ENCODE data around the gene CAMTA2.

CAMTA2 gene

DNA sequence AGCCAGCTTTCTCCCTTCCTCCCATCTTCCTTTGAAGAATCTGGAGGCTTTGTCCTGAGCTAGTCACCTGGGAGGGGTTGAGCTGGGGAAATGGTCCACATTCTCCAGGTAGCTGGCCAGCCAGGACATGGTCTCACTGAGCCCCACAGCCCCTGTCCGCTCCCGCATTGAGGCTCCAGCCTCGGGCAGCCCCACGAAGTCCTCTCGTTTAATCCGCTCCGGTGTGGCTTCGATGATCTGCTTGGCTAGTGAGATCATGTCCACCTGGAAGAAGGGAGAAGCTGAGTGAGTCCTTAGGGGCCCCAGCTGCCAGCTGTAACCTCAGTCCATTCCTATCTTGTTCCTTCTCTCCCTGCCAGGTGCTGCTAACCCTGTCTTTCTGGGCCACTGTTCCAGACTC is 17.2 kb downstream of the CAMTA2 start:
- Mint-ChIP-seq H3K9me3 (no peaks in the 10 kb centered on the region), H3K27me3 (no peaks in the 10 kb centered on the region), H3K36me3 (ENCODE audit: insufficient read depth) (peaks cover 23% of the 10 kb centered on the region), H3K4me3 (peak overlapping the region in 1 of 2 donors; percentile 17), H3K4me1 (ENCODE audit: low read depth in 2 of 2) (peaks cover 12 to 13% of the 10 kb centered on the region in 2 donors), H3K27ac (peak overlapping the region in 1 of 2 donors; percentile 53)
- DNase-seq (no peak), ATAC-seq (replicated peaks) (no peak)

DNA sequence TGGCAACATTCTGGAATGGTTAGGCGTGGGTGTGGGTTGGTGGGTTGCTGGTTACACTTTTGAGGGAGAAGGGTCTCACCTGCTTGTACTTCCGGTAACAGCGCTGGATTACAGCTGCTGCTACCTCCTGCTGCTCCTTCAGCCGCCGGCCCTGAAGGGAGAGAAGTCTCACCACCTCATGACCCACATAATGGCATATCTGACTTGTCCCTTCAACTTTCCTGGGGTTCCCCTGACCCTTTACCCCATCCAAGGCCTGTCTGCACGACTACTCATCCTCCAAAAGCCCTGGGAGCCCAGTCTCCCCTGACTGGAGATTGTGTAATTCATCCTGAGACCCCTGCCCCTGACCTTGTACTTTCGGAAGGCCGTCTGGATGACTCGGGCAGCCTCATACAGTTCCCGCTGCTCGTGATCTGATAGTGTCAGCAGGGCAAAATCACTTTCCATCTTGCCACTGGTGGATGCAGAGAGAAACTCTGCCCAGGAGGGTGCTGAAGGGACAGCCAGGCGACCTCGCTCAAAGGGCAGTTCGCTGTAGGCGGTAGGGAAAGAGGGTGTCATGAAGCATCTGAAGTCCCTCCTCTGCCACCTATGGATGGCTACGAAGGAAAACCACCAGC is 17.8 kb downstream of the CAMTA2 start:
- ATAC-seq (replicated peaks) (no peak), DNase-seq (no peak)
- Mint-ChIP-seq H3K4me3 (no peak overlapping the region), H3K27ac (no peak overlapping the region), H3K36me3 (ENCODE audit: insufficient read depth) (peaks cover 21% of the 10 kb centered on the region), H3K4me1 (ENCODE audit: low read depth in 2 of 2) (peaks cover 12 to 14% of the 10 kb centered on the region in 2 donors), H3K27me3 (no peaks in the 10 kb centered on the region), H3K9me3 (no peaks in the 10 kb centered on the region)

DNA sequence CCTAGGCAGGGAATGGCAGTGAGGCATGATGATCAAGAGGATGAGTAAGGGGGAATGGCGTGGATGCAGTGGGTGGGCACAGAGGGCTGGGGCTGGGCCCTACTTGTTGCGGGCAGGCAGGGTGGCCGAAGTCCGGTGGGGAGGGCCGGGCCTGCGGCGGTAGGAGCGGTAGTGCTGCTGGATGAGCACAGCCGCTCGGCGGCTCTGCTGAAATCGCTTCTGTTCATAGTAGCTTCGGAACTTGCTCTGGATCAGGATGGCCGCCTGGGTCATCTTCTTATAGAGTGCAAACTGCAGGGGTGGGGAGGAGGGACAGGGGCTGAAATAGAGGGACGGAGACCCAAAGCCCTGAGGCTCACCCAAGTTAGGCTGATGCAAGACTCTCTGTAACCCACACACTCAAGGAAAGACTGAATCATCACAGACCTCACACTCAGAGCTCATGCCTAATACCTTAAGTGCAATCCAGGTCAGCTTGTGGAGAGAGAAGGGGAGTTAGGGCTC is 18.4 kb downstream of the CAMTA2 start:
- H3K36me3 Mint-ChIP-seq (ENCODE audit: insufficient read depth) = peaks cover 18% of the 10 kb centered on the region
- no peak overlapping the region for H3K27ac Mint-ChIP-seq
- peaks cover 12 to 14% of the 10 kb centered on the region in 2 donors for H3K4me1 Mint-ChIP-seq (ENCODE audit: low read depth in 2 of 2)
- DNase-seq (no peak), ATAC-seq (replicated peaks) (no peak)
- H3K9me3 Mint-ChIP-seq = no peaks in the 10 kb centered on the region
- no peak overlapping the region for H3K4me3 Mint-ChIP-seq
- no peaks in the 10 kb centered on the region for H3K27me3 Mint-ChIP-seq

DNA sequence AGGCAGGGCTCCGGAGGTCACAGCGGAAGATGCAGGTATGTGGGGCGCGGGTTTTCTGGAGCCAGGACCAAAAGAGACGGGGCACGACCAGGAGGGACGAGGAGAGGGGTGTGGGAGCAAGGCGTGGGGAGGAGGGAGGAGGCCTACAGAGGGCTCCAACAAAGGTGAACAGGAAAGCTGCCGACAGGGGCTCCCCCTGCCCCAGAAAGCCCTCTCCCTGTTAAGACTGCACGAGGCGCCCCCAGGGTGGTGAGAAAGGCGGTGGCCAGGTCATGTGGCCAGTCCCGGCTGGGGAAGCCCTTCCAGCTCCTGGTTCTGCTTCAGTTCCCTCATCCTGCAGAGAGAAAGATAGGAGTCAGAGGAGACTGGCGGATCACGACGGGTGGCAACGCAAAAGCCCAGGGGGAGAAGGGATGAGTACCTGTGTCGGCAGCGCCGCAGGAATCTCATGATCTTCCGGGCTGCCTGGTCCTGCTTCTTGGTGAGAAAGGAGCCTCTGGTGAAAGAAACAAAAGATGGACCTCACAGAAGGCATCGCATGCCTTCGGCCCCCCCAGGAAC is 18.9 kb downstream of the CAMTA2 start:
- H3K27ac Mint-ChIP-seq = no peak overlapping the region
- no peaks in the 10 kb centered on the region for H3K9me3 Mint-ChIP-seq
- H3K36me3 Mint-ChIP-seq (ENCODE audit: insufficient read depth) = peaks cover 18% of the 10 kb centered on the region
- H3K4me3 Mint-ChIP-seq = no peak overlapping the region
- no peak for DNase-seq
- H3K4me1 Mint-ChIP-seq (ENCODE audit: low read depth in 2 of 2) = peaks cover 12 to 14% of the 10 kb centered on the region in 2 donors
- no peaks in the 10 kb centered on the region for H3K27me3 Mint-ChIP-seq
- no peak for ATAC-seq (replicated peaks)

DNA sequence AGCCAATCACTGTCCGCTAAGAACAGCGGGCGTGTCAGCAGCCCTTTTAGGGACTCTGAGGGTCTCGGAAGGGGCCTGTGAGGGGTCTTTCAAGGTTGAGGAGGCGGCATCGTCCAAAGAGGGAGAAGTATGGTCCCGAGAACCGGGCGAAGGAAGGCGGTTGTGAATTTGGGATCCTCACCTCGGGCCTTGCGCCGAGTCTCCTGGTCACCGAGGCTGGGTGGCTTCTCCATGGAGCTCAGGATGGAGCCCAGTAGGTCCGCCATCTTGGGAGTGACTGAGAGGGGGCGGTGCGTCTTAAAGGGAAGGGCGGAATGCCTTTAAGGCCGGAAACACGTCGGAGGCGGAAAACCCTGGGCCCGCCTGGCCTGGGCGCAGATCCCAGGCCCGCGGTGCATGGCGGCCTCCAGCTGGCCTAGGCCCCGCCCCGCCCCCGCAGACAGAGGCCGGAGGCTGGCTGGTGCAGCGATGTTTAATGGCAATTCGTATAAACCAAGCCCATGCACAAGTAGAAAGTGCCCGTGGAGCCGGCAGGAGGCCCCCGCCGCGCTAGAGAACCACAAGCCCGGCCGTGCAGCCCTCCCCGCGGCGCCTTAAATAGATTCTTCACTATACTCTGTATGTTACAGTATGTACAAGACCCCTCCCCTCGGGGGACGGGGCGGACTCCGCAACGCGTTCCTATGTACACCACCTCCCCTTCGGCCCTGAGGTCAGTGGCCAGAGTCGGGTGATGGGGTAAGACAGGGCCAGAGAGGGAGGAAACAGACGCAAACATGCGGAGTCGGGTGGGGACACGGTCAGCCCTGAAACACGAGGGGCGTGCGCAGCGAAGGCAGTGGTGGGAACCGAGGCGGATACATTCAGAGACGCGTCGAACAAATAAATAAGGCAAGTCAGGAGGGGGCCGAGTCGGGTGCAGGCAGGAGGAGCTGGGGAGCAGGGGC is 19.7 kb downstream of the CAMTA2 start, which contains the start of gene SPAG7:
SPAG7 (minus strand) TSS at position 279 of the 947 bp plus-strand sequence; CDS start at position 266, 13 bp downstream.
- ATAC-seq (replicated peaks) (peak; percentile 67), DNase-seq (peak; percentile 92 to 96 (median 95))
- peaks cover 12 to 14% of the 10 kb centered on the region in 2 donors for H3K4me1 Mint-ChIP-seq (ENCODE audit: low read depth in 2 of 2)
- no peaks in the 10 kb centered on the region for H3K9me3 Mint-ChIP-seq
- no peaks in the 10 kb centered on the region for H3K27me3 Mint-ChIP-seq
- no peak within 1 kb of the TSS for H3K4me3 Mint-ChIP-seq
- H3K36me3 Mint-ChIP-seq (ENCODE audit: insufficient read depth) = peaks cover 15% of the 10 kb centered on the region
- H3K27ac Mint-ChIP-seq = peak within 1 kb of the TSS in 1 of 2 donors; percentile 44

DNA sequence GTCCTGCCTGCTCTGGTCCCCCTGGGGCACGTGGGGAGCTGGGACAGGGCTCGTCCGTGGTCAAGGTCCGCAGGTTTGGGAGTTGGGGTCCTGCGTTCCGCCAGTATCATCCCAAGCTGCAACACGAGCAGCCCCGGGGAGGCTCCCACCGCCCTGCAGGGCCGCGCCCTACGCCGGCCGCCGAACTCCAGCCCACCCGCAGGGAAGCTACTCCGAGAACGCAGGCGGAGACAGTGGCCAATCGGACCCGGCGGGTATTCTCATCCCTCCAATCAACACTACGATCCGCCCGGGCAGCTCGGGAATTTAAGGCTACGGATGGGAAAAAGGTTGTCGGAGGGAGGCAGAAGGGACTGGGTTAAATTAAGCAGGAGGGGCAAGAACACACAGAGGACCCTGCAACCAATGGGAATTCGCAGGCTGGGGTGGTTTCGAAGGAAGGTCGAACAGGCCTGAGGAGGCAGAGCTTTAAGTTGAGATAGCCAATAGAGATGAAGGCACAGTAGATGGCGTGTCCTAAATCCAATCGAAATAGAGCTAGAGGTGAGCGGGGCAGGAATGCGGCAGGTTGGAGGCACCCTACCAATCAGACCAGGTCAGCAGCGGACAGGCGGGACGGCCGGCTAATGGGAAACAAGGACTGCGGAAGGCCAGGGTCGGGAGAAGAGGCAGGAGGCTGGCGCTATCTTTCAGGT is 20.5 kb downstream of the CAMTA2 start:
- peak; percentile 82 for ATAC-seq (replicated peaks)
- Mint-ChIP-seq H3K36me3 (ENCODE audit: insufficient read depth) (peaks cover 7% of the 10 kb centered on the region), H3K9me3 (no peaks in the 10 kb centered on the region), H3K27ac (peak overlapping the region in 1 of 2 donors; percentile 44), H3K4me3 (no peak overlapping the region), H3K4me1 (ENCODE audit: low read depth in 2 of 2) (peaks cover 12% of the 10 kb centered on the region in 2 donors), H3K27me3 (no peaks in the 10 kb centered on the region)
- peak; percentile 86 to 91 (median 90) for DNase-seq

DNA sequence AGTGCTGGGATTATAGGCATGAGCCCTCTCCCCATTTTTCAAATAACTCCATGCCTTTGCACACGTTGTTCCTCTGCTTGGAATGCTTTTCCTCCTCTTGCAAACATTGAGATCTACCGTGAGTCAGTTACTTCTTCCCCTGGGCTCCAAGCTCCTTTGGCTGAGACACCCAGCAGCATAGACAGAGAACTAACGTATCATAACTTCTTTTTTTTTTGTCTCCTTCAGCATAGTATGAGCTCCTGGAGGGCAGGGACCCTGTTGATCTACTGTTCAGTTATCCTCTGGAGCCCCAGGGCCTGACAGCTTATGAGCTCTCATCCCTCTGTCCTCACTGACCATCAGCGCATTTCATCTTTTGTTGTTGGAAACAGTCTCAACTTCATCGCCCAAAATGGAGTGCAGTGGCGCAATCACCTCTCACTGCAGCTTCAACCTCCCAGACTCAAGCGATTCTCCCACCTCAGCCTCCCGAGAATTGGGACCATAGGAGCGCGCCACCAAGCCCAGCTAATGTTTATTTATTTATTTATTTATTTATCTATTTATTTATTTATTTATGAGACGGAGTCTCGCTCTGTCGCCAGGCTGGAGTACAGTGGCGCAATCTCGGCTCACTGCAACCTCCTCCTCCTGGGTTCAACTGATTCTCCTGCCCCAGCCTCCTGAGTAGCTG is 22.0 kb downstream of the CAMTA2 start:
- H3K4me1 Mint-ChIP-seq (ENCODE audit: low read depth in 2 of 2) = peaks cover 11 to 12% of the 10 kb centered on the region in 2 donors
- ATAC-seq (replicated peaks) = no peak
- H3K9me3 Mint-ChIP-seq = no peaks in the 10 kb centered on the region
- peak overlapping the region in 1 of 2 donors; percentile 10 for H3K27ac Mint-ChIP-seq
- no peak for DNase-seq
- no peaks in the 10 kb centered on the region for H3K27me3 Mint-ChIP-seq
- peak overlapping the region in 1 of 2 donors; percentile 20 for H3K4me3 Mint-ChIP-seq
- H3K36me3 Mint-ChIP-seq (ENCODE audit: insufficient read depth) = peaks cover 14% of the 10 kb centered on the region

DNA sequence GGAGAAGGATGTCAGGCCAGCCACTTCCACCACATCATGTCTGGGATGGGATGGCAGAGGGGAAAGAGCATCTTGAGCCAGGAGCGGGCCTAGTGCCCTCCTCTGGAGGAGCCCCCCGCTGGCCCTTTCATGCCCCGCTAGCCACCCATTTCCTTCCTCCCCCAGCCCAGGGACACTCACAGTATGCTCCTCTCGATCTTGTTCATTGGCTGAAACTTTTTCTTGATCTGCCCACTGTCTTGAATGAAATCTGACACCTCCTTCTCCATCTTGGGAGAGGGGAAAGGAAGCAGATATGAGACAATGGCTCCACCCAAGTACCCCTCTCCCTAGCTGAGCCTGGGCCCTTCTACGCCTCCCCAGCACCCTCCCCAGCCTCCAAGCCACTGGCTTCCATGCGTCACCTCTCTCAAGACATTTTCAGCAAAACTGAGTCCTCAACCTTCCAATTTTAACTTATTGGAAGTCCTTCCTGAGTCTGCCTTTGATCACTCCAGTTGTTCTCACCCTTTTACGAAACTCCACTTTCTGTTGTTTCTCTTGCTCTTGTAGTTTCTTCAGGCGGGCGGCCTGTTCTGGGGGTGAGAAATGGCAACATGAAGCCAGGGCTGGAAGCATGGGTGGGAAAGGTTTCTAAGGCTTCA is 27.1 kb downstream of the CAMTA2 start:
- Mint-ChIP-seq H3K9me3 (no peaks in the 10 kb centered on the region), H3K4me1 (ENCODE audit: low read depth in 2 of 2) (peaks cover 6 to 9% of the 10 kb centered on the region in 2 donors), H3K4me3 (no peak overlapping the region), H3K36me3 (ENCODE audit: insufficient read depth) (peaks cover 15% of the 10 kb centered on the region), H3K27me3 (no peaks in the 10 kb centered on the region), H3K27ac (peak overlapping the region in 1 of 2 donors; percentile 69)
- no peak for DNase-seq
- no peak for ATAC-seq (replicated peaks)

DNA sequence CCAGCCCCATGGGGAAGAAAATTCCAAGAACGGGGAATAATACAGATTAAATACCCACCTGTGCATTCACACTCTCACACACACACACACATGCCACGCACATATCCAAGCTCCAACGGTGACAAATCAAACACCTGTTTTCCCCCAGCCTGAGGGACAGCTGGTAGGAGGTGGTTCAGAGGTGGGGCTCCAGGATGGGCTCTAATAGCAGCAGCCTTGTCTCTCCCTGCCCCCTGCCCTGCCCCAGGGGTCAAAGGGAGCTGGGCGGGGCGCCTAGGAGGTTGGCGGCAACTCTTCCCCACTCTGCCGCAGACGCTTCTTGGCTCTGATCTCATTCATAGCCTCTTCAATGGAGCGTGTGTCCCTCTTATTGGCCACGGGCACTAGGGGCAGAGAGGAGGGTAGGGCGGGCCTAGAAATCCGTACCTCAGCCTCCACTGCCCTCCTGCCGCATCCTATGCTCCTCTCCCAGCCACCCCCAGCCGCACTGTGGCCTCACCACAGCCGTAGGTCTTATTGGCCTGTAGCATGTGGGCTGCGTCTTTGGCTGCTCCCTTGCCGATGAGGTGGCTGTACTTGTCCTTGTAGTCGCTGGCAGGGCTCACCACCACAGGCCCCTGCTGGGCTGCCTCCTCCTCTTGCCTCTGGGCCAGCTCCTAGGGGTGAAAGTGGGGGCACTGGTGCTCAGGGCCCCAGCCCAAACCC is 28.1 kb downstream of the CAMTA2 start:
- H3K9me3 Mint-ChIP-seq = no peaks in the 10 kb centered on the region
- peaks cover 17% of the 10 kb centered on the region for H3K36me3 Mint-ChIP-seq (ENCODE audit: insufficient read depth)
- no peak overlapping the region for H3K4me3 Mint-ChIP-seq
- ATAC-seq (replicated peaks) (no peak), DNase-seq (no peak)
- peaks cover 3 to 5% of the 10 kb centered on the region in 2 donors for H3K4me1 Mint-ChIP-seq (ENCODE audit: low read depth in 2 of 2)
- no peak overlapping the region for H3K27ac Mint-ChIP-seq
- no peaks in the 10 kb centered on the region for H3K27me3 Mint-ChIP-seq

DNA sequence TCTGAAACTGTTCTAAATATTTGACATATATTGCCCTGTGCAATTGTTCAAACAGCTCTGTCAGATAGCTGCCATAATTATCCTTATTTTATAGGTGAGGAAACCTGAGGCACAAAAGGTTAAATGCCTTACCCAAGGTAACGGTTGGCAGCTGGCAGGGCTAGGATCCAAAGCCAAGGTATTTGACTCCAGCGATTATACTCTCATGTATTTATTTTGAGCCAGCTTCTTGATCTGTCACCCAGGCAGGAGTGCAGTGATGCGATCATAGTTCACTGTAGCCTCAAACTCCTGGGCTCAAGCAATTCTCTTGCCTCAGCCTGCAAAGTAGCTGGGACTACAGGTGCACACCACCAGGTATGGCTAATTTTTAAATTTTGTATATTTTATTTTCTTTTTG is 29.4 kb downstream of the CAMTA2 start:
- Mint-ChIP-seq H3K27ac (no peak overlapping the region), H3K4me3 (no peak overlapping the region), H3K9me3 (no peaks in the 10 kb centered on the region), H3K4me1 (ENCODE audit: low read depth in 2 of 2) (peaks cover 3 to 5% of the 10 kb centered on the region in 2 donors), H3K27me3 (no peaks in the 10 kb centered on the region), H3K36me3 (ENCODE audit: insufficient read depth) (peaks cover 18% of the 10 kb centered on the region)
- no peak for ATAC-seq (replicated peaks)
- no peak for DNase-seq

DNA sequence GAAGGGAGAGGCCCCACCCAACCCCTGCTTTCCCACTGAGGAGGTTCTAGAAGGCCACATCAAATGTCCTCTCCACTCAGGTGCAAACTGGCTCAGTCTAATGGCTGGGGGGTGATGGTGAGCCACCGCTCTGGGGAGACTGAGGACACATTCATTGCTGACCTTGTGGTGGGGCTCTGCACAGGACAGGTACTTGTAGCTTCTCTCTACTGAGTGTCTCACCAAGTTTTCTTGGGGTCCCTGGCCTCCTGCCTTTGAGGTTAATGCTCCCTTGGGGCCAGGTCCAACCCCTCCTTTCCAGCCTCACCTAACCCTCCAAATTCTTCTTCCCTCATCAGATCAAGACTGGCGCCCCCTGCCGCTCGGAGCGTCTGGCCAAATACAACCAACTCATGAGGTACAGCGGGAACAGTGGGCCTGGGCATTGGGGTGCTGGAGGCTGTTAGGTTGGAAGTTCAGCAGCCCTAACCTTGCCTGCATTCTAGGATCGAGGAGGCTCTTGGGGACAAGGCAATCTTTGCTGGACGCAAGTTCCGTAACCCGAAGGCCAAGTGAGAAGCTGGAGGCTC is 30.9 kb downstream of the CAMTA2 start:
- DNase-seq (peak in 1 of 3 experiments; percentile 19), ATAC-seq (replicated peaks) (no peak)
- H3K4me1 Mint-ChIP-seq (ENCODE audit: low read depth in 2 of 2) = peaks cover 3 to 8% of the 10 kb centered on the region in 2 donors
- no peak overlapping the region for H3K4me3 Mint-ChIP-seq
- H3K9me3 Mint-ChIP-seq = no peaks in the 10 kb centered on the region
- no peak overlapping the region for H3K27ac Mint-ChIP-seq
- peaks cover 18% of the 10 kb centered on the region for H3K36me3 Mint-ChIP-seq (ENCODE audit: insufficient read depth)
- H3K27me3 Mint-ChIP-seq = no peaks in the 10 kb centered on the region
